ENCODE results near the gene CEACAM3.
A peak's percentile ranks its signal among the peaks of the same experiment; 100 is the strongest.

Gene CEACAM3

GRCh38 chr19:41844601-41845000 lies 48.2 kb downstream of the CEACAM3 start, which contains the start of gene LYPD4:
LYPD4 (minus strand) TSS chr19:41844683; CDS start chr19:41839285, 5,398 bp downstream.
- no peak for DNase-seq (ENCODE audit: low read depth in 2 of 2)

GRCh38 chr19:41845001-41845050 lies 48.4 kb downstream of the CEACAM3 start, which contains the start of gene DMRTC2:
DMRTC2 (plus strand) TSS chr19:41845042; CDS start chr19:41847429, 2,387 bp downstream.
- no peak for DNase-seq (ENCODE audit: low read depth in 2 of 2)

GRCh38 chr19:41845051-41845590 lies 48.7 kb downstream of the CEACAM3 start:
- no peak for DNase-seq (ENCODE audit: low read depth in 2 of 2)

GRCh38 chr19:41847351-41848105 lies 51.1 kb downstream of the CEACAM3 start:
- no peak for DNase-seq (ENCODE audit: low read depth in 2 of 2)

- no peak for DNase-seq (ENCODE audit: low read depth in 2 of 2)
Observed at GRCh38 chr19:41848666-41849065, 52.3 kb downstream of the CEACAM3 start.

- DNase-seq (ENCODE audit: low read depth in 2 of 2), result no peak
Observed at GRCh38 chr19:41849067-41849466, 52.7 kb downstream of the CEACAM3 start.

GRCh38 chr19:41850381-41850780 lies 54.0 kb downstream of the CEACAM3 start:
- no peak for DNase-seq (ENCODE audit: low read depth in 2 of 2)

GRCh38 chr19:41851456-41851855 lies 55.1 kb downstream of the CEACAM3 start:
- DNase-seq (ENCODE audit: low read depth in 2 of 2), result no peak

- DNase-seq (ENCODE audit: low read depth in 2 of 2), result no peak
Observed at GRCh38 chr19:41853344-41853743, 57.0 kb downstream of the CEACAM3 start.

GRCh38 chr19:41853768-41854167 lies 57.4 kb downstream of the CEACAM3 start:
- DNase-seq (ENCODE audit: low read depth in 2 of 2), result no peak

GRCh38 chr19:41859213-41859617 lies 62.8 kb downstream of the CEACAM3 start:
- no peak for DNase-seq (ENCODE audit: low read depth in 2 of 2)

- DNase-seq (ENCODE audit: low read depth in 2 of 2), result peak; percentile 97 to 98
Observed at GRCh38 chr19:41859618-41860418, 63.4 kb downstream of the CEACAM3 start, which contains the start of gene RPS19. RPS19 (plus strand) TSS chr19:41860255; CDS start chr19:41860775, 520 bp downstream.

- DNase-seq (ENCODE audit: low read depth in 2 of 2), result no peak
Observed at GRCh38 chr19:41860419-41861115, 64.2 kb downstream of the CEACAM3 start.

All from fibroblast of skin of left quadriceps (primary cell).